GM12878 (cell line): ENCODE measurements around the gene ABCF1. TPM values are rescaled to one million over a fixed set of nuclear protein-coding genes. Genes with fewer than 3 reads are reported as not detected.

Experiments
- DPF2 ChIP-seq: fragments of 450-650 bp; IDR thresholded peaks from 2 replicates; pipeline ENCODE4 v1.6.1; 2017; ENCODE audit warnings: mild to moderate bottlenecking
- HCFC1 ChIP-seq: fragments of 150-350 bp; IDR thresholded peaks from 2 replicates; pipeline ENCODE4 v1.6.1; 2014; ENCODE audit warnings: low read length
- MAX ChIP-seq: IDR thresholded peaks from 2 replicates; pipeline ENCODE4 v1.6.1; 2012; ENCODE audit warnings: low read depth, low read length, improper control_type of control experiment
- MLLT1 ChIP-seq: fragments of 450-650 bp; IDR thresholded peaks from 2 replicates; pipeline ENCODE4 v1.6.1; 2016; ENCODE audit warnings: mild to moderate bottlenecking
- MYB ChIP-seq: fragments of 150-350 bp; IDR thresholded peaks from 2 replicates; pipeline ENCODE4 v1.6.1; 2014; ENCODE audit warnings: mild to moderate bottlenecking, low read depth, low read length, borderline replicate concordance
- NFIC ChIP-seq: IDR thresholded peaks from 2 replicates; pipeline ENCODE4 v1.6.1; 2012; ENCODE audit warnings: low read depth, mild to moderate bottlenecking, inconsistent platforms, low read length, moderate library complexity
- NRF1 ChIP-seq: conservative IDR thresholded peaks from 2 replicates; pipeline ENCODE4 v1.6.1; 2011; ENCODE audit warnings: mild to moderate bottlenecking, low read depth, low read length, improper control_type of control experiment
- PAX8 ChIP-seq: fragments of 450-650 bp; IDR thresholded peaks from 2 replicates; pipeline ENCODE4 v1.6.1; 2017; ENCODE audit warnings: mild to moderate bottlenecking, moderate library complexity
- PML ChIP-seq: IDR thresholded peaks from 2 replicates; pipeline ENCODE4 v1.6.1; 2012; ENCODE audit warnings: low read length, inconsistent platforms
- RAD21 ChIP-seq: IDR thresholded peaks from 2 replicates; pipeline ENCODE4 v1.6.1; 2011; ENCODE audit warnings: mild to moderate bottlenecking, low read depth, low read length, moderate library complexity; ENCODE audit not compliant: insufficient read depth
- REST ChIP-seq: IDR thresholded peaks from 2 replicates; pipeline ENCODE4 v1.6.1; 2012; ENCODE audit warnings: mild to moderate bottlenecking, low read depth, low read length
- SP1 ChIP-seq: IDR thresholded peaks from one replicate; pipeline ENCODE4 v1.6.1; 2011; ENCODE audit warnings: low read depth, low read length
- SPI1 ChIP-seq: IDR thresholded peaks from 2 replicates; pipeline ENCODE4 v1.6.1; 2011; ENCODE audit warnings: low read depth, mild to moderate bottlenecking, low read length, moderate library complexity, borderline replicate concordance; ENCODE audit not compliant: insufficient read depth
- SRF ChIP-seq, 2 experiments: IDR thresholded peaks; 2 replicates each; pipeline ENCODE4 v1.6.1; 2011; ENCODE audit warnings: low read depth in 2 of 2, low read length in 2 of 2, mild to moderate bottlenecking in 1 of 2, moderate library complexity in 1 of 2
- TBL1XR1 ChIP-seq: IDR thresholded peaks from 2 replicates; pipeline ENCODE4 v1.6.1; 2012; ENCODE audit warnings: low read depth, low read length, improper control_type of control experiment
- TCF12 ChIP-seq: IDR thresholded peaks from 2 replicates; pipeline ENCODE4 v1.6.1; 2011; ENCODE audit warnings: low read depth, mild to moderate bottlenecking, low read length
- ZNF207 ChIP-seq: fragments of 450-650 bp; IDR thresholded peaks from 2 replicates; pipeline ENCODE4 v1.6.1; 2014; ENCODE audit warnings: antibody characterized with exemption, mild to moderate bottlenecking, borderline replicate concordance
- polyA plus RNA-seq, 11 experiments: library from polyadenylated mRNA; depleted of rRNA in 4 of 11; unstranded in 6 of 11; stranded (reverse) in 5 of 11; fragments of >200 nt; fragmentation: Nextera tagmentation in 4 of 11; fragmentation: Illumina TruSeq in 1 of 11; extraction: Ambion mirVana in 4 of 11; extraction: Trizol in 1 of 11; gene quantifications; 1 replicate in 1 of 11; 2 replicates in 10 of 11; pipeline versions ENCODE4 v1.2.1 to v1.2.3, GENCODE V29; 2011 to 2016; ENCODE audit warnings: inconsistent platforms in 2 of 11, missing spikeins in 2 of 11, low read depth in 1 of 11
- total RNA-seq, 4 experiments: library from RNA; depleted of rRNA in 3 of 4; stranded (reverse); fragments of >200 nt in 3 of 4; fragmentation: Illumina TruSeq in 1 of 4; extraction: Trizol in 1 of 4; gene quantifications; 2 replicates each; pipeline versions ENCODE4 v1.2.1 to v1.2.3, GENCODE V29; 2013 to 2021
- TF ChIP-seq, protein P1 (sequence below): fragments of 450-650 bp; formaldehyde crosslinking; IDR thresholded peaks from 2 replicates; pipeline ENCODE4 v1.4.0; 2022; ENCODE audit warnings: mild to moderate bottlenecking, moderate library complexity
- TF ChIP-seq, protein P2 (sequence below): fragments of 450-650 bp; IDR thresholded peaks from 2 replicates; pipeline ENCODE4 v1.6.1; 2017; ENCODE audit warnings: mild to moderate bottlenecking, low read depth, inconsistent platforms; ENCODE audit not compliant: poor library complexity, severe bottlenecking

The ABCF1 gene
- total and polyA plus RNA-seq, 10 of the 15 experiments (the other 5 are each of a cell fraction or from before 2014, with no cell fraction given), result 21.3 to 79.6 (median 55.9) TPM

GRCh38 chr6:30571075-30571761 is at the start of gene ABCF1 (continued):
- TF ChIP-seq, protein P1, sequence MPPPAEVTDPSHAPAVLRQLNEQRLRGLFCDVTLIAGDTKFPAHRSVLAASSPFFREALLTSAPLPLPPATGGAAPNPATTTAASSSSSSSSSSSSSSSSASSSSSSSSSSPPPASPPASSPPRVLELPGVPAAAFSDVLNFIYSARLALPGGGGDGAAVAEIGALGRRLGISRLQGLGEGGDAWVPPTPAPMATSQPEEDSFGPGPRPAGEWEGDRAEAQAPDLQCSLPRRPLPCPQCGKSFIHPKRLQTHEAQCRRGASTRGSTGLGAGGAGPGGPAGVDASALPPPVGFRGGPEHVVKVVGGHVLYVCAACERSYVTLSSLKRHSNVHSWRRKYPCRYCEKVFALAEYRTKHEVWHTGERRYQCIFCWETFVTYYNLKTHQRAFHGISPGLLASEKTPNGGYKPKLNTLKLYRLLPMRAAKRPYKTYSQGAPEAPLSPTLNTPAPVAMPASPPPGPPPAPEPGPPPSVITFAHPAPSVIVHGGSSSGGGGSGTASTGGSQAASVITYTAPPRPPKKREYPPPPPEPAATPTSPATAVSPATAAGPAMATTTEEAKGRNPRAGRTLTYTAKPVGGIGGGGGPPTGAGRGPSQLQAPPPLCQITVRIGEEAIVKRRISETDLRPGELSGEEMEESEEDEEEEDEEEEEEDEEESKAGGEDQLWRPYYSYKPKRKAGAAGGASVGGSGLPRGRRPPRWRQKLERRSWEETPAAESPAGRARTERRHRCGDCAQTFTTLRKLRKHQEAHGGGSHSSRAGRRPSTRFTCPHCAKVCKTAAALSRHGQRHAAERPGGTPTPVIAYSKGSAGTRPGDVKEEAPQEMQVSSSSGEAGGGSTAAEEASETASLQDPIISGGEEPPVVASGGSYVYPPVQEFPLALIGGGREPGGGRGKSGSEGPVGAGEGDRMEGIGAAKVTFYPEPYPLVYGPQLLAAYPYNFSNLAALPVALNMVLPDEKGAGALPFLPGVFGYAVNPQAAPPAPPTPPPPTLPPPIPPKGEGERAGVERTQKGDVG (CRISPR knock-in tag), result no peak
- TF ChIP-seq SP1 (peak; percentile 55), ZNF207 (no peak; the same call in 1 of the 2 replicates), PAX8 (no peak), NFIC (no peak), PML (peak; percentile 96), DPF2 (no peak), MAX (peak; percentile 88), TCF12 (peak; percentile 27; the same call in 1 of the 2 replicates), RAD21 (no peak), REST (no peak), SRF (IDR thresholded peaks at IDR 0.05; ENCODE audit: low read depth in 2 of 2, low read length in 2 of 2) (no peak), HCFC1 (peak; percentile 56; the same call in 1 of the 2 replicates), MYB (peak; percentile 69; the same call in 1 of the 2 replicates), NRF1 (peak; percentile 49), SPI1 (no peak), MLLT1 (peak; percentile 76), TBL1XR1 (no peak)
- TF ChIP-seq, protein P2, sequence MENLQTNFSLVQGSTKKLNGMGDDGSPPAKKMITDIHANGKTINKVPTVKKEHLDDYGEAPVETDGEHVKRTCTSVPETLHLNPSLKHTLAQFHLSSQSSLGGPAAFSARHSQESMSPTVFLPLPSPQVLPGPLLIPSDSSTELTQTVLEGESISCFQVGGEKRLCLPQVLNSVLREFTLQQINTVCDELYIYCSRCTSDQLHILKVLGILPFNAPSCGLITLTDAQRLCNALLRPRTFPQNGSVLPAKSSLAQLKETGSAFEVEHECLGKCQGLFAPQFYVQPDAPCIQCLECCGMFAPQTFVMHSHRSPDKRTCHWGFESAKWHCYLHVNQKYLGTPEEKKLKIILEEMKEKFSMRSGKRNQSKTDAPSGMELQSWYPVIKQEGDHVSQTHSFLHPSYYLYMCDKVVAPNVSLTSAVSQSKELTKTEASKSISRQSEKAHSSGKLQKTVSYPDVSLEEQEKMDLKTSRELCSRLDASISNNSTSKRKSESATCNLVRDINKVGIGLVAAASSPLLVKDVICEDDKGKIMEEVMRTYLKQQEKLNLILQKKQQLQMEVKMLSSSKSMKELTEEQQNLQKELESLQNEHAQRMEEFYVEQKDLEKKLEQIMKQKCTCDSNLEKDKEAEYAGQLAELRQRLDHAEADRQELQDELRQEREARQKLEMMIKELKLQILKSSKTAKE, result no peak
